GM12891 (cell line): ENCODE results near the gene ADTRP.
"Not testable (repeated sequence)": the region's sequence is repeated elsewhere in the genome, so short reads cannot be mapped to it uniquely, and the experiment has no call there.

Source experiments
- DNase-seq: peaks from one replicate; pipeline ENCODE4 v3.0.0; 2011; ENCODE audit warnings: low spot score; ENCODE audit not compliant: insufficient read length
- FAIRE-seq: peaks from 2 replicates; lab custom pipeline; 2011; peaks lifted over from hg19 to GRCh38; lab: Jason Lieb, UNC
- PAX5 ChIP-seq: IDR thresholded peaks from 2 replicates; pipeline ENCODE4 v1.6.1; 2011; ENCODE audit warnings: low read length, moderate library complexity, mild to moderate bottlenecking; ENCODE audit not compliant: insufficient read depth, severe bottlenecking
- POLR2A ChIP-seq: IDR thresholded peaks from 2 replicates; pipeline ENCODE4 v1.6.1; 2011; ENCODE audit warnings: low read depth, low read length, control low read depth
- POLR2AphosphoS5 ChIP-seq: IDR thresholded peaks from 2 replicates; pipeline ENCODE4 v1.6.1; 2011; ENCODE audit warnings: low read depth, low read length, control low read depth
- POU2F2 ChIP-seq: IDR thresholded peaks from 2 replicates; pipeline ENCODE4 v1.6.1; 2011; ENCODE audit warnings: low read depth, mild to moderate bottlenecking, control low read depth, low read length, moderate library complexity
- SPI1 ChIP-seq: IDR thresholded peaks from 2 replicates; pipeline ENCODE4 v1.6.1; 2011; ENCODE audit warnings: low read depth, low read length, control low read depth
- TAF1 ChIP-seq: IDR thresholded peaks from 2 replicates; pipeline ENCODE4 v1.6.1; 2011; ENCODE audit warnings: low read depth, low read length, control low read depth

Gene ADTRP

GRCh38 chr6:11804701-11805100, 26.1 kb upstream of the ADTRP start:
- FAIRE-seq (no peak), DNase-seq (no peak)
- TF ChIP-seq TAF1 (no peak), PAX5 (no peak), POLR2A (no peak), SPI1 (no peak), POU2F2 (no peak), POLR2AphosphoS5 (no peak)

GRCh38 chr6:11804135-11804534, 25.5 kb upstream of the ADTRP start:
- DNase-seq, result no peak
- TF ChIP-seq POU2F2 (no peak), PAX5 (no peak), SPI1 (no peak), POLR2A (no peak), TAF1 (no peak), POLR2AphosphoS5 (no peak)
- no peak for FAIRE-seq

DNA sequence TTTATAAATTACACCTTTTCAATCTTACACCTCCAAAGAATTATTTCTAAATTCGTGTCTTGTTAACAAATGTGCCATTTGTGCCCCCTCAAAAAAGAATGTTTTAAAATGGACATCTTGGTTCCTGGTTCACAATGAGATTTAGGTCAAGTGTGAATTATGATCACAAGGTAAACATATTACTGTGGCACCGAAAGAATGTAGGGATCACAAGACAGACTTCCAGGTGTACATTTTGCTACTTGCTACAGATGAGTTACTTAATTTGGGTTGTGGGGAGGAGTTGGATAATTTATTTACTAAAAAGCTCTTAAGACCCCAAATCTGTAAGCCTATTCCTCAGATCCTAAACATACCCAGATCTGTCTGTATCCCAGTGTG, 25.0 kb upstream of the ADTRP start:
- TF ChIP-seq POU2F2, result no peak
- FAIRE-seq (no peak), DNase-seq (no peak)

DNA sequence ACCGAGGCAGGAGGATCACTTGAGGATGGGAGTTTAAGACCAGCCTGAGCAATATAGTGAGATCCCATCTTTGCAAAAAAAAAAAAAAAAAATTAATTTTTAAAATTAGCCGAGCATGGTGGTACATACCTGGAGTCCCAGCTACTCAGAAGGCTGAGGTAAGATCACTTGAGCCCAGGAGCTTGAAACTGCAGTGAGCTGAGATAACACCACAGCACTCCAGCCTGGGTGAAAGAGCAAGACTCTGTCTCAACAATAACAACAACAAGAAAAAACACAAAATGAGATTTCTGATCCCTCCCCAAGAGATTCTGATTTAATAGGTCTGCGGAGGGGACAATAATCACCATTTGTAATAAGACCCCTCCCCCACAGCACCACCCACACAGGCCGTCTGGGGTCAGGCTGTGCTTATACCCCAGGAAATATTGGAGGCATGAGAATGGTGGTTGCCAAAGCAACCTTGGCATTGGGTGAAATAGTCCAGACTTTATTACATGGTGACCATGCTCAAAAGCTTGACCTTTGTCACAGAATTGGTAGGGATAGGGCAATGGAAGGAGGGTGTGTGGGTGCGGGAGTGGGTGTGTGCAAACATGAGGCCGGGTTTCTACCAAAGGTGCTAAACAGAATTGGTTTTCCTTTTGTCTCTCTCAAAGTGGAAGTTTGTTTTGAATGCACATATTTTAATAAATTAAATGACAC, 24.4 kb upstream of the ADTRP start:
- TF ChIP-seq POU2F2, result no peak
- TF ChIP-seq SPI1, result no peak
- no peak for TF ChIP-seq POLR2AphosphoS5
- TF ChIP-seq PAX5, result no peak
- no peak for TF ChIP-seq POLR2A
- no peak for TF ChIP-seq TAF1
- FAIRE-seq, result no peak
- no peak for DNase-seq

GRCh38 chr6:11800531-11800930, 21.9 kb upstream of the ADTRP start:
- not testable (repeated sequence) for FAIRE-seq, DNase-seq

DNA sequence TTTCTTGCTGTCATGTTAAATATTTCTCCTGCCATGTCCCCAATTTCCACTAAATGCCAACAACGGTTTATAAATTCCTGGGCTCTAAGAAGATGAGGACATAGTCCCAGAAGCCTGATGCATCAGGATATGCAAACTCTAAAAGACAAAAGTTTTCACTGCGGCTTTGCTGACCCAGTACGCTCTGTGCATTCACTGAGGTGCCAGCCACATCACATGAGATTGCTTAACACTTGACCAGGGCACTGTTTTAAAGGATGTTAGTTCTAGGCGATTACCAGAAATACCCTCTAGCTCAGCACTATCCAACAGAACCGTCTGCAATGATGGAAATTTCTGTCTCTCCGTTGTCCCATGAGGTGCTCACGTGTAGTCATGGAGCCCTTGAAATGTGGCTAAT, 19.9 kb upstream of the ADTRP start:
- no peak for FAIRE-seq
- TF ChIP-seq TAF1, result no peak
- no peak for TF ChIP-seq POLR2A
- TF ChIP-seq POU2F2, result no peak
- no peak for TF ChIP-seq SPI1
- TF ChIP-seq POLR2AphosphoS5, result no peak
- no peak for TF ChIP-seq PAX5
- DNase-seq, result no peak

DNA sequence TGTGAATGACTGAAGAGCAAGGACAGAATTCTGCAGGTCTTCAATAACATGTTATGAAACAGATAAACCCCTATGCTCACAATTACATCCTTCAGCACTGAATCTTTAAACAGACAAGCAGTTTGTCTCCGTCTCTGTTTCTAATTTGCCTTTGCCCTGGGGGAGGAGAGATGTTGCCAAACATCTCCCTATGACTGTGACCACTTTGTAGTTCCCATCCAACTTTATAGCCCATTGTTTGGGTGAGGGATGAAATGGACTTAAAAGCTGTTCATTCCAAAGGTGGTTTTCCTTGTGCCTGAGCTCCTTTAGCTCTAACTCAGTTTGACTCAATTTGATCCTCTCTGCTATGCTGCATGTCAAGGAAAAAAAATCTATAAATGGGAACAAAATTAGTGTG, 19.5 kb upstream of the ADTRP start:
- FAIRE-seq, result no peak
- TF ChIP-seq SPI1, result no peak
- no peak for TF ChIP-seq POLR2AphosphoS5
- no peak for TF ChIP-seq TAF1
- TF ChIP-seq POU2F2, result no peak
- DNase-seq, result no peak

- DNase-seq (no peak), FAIRE-seq (no peak)
- TF ChIP-seq PAX5 (no peak), POLR2AphosphoS5 (no peak), POLR2A (no peak), SPI1 (no peak), POU2F2 (no peak), TAF1 (no peak)
Observed at GRCh38 chr6:11796829-11797228, 18.2 kb upstream of the ADTRP start.

GRCh38 chr6:11795403-11795802, 16.8 kb upstream of the ADTRP start:
- no peak for DNase-seq
- no peak for FAIRE-seq
- TF ChIP-seq TAF1 (no peak), POLR2A (no peak), PAX5 (no peak), POU2F2 (no peak), POLR2AphosphoS5 (no peak), SPI1 (no peak)

- TF ChIP-seq POU2F2 (no peak), SPI1 (no peak), POLR2AphosphoS5 (no peak), PAX5 (no peak), TAF1 (no peak), POLR2A (no peak)
- no peak for DNase-seq
- FAIRE-seq, result no peak
Observed at GRCh38 chr6:11793277-11793676, 14.7 kb upstream of the ADTRP start.

DNA sequence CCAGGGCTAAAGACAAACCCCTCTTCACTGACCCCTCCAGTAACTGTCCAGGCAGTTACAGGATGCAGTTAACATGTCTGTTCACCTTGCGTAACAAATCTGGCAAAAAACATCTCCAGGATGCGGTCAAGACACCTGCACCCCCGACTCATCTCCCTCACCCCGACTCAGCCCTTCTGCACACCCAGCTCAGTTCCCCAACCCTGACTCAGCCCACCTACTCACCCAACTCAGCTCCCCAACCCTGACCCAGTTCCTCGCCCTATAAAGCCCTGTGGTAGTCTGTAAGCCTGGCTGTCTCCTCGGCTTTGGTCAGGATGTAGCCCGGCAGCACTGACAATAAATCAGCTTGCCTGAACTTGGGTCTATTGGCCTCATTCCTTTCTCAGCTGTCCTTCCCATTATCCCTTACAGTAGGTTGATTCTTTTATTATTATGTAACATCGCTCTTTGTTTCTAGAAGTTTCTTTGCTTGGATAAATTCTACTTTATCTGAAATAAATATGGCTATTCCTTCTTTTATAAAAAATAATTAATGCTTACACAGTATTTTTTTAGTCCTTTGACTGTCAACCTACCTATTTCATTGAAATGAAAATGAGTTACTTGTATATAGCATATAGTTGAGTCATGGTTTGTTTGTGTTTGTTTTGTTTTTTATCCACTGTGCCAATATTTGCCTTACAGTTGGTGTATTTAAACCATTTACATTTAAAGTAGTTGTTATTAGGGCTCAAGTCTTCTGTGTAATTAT, 12.9 kb upstream of the ADTRP start:
- no peak for DNase-seq
- no peak for FAIRE-seq
- no peak for TF ChIP-seq POLR2A
- no peak for TF ChIP-seq TAF1
- no peak for TF ChIP-seq POLR2AphosphoS5
- TF ChIP-seq POU2F2, result no peak
- no peak for TF ChIP-seq PAX5
